ENCODE data around the gene ATOH7.
"Not testable (repeated sequence)": the region's sequence is repeated elsewhere in the genome, so short reads cannot be mapped to it uniquely, and the experiment has no call there.

The ATOH7 gene

GRCh38 chr10:68235581-68235980 is 3.7 kb upstream of the ATOH7 start:
- peak; percentile 67 for DNase-seq

GRCh38 chr10:68235111-68235510 is 3.2 kb upstream of the ATOH7 start:
- DNase-seq: no peak

GRCh38 chr10:68233046-68233445 is 1.1 kb upstream of the ATOH7 start:
- DNase-seq: no peak

GRCh38 chr10:68231106-68231816 is 652 bp downstream of the ATOH7 start:
- DNase-seq: peak; percentile 24

GRCh38 chr10:68230268-68230667 is 1.6 kb downstream of the ATOH7 start:
- DNase-seq: no peak

- no peak for DNase-seq
Measured at GRCh38 chr10:68224810-68225209, 7.1 kb downstream of the ATOH7 start.

GRCh38 chr10:68223535-68224165 is 8.3 kb downstream of the ATOH7 start:
- DNase-seq: no peak

- DNase-seq: no peak
Measured at GRCh38 chr10:68222391-68222790, 9.5 kb downstream of the ATOH7 start.

- no peak for DNase-seq
Measured at GRCh38 chr10:68221196-68221595, 10.7 kb downstream of the ATOH7 start.

- no peak for DNase-seq
Measured at GRCh38 chr10:68218786-68219185, 13.1 kb downstream of the ATOH7 start.

GRCh38 chr10:68212721-68213352 is 19.1 kb downstream of the ATOH7 start:
- DNase-seq: peak; percentile 4

- no peak for DNase-seq
Measured at GRCh38 chr10:68211669-68212068, 20.2 kb downstream of the ATOH7 start.

GRCh38 chr10:68208424-68209042 is 23.4 kb downstream of the ATOH7 start:
- peak; percentile 7 for DNase-seq

GRCh38 chr10:68202960-68203353 is 29.0 kb downstream of the ATOH7 start:
- no peak for DNase-seq

- no peak for DNase-seq
Measured at GRCh38 chr10:68196701-68197100, 35.2 kb downstream of the ATOH7 start.

GRCh38 chr10:68195776-68196175 is 36.1 kb downstream of the ATOH7 start:
- DNase-seq: not testable (repeated sequence)

GRCh38 chr10:68194290-68194689 is 37.6 kb downstream of the ATOH7 start:
- DNase-seq: no peak

GRCh38 chr10:68192113-68192512 is 39.8 kb downstream of the ATOH7 start:
- no peak for DNase-seq

GRCh38 chr10:68188835-68189234 is 43.1 kb downstream of the ATOH7 start:
- no peak for DNase-seq

GRCh38 chr10:68185085-68185484 is 46.8 kb downstream of the ATOH7 start:
- DNase-seq: no peak

GRCh38 chr10:68184546-68184945 is 47.4 kb downstream of the ATOH7 start:
- DNase-seq: no peak

Data from DMS 273 treated with DMSO at 0.1 percent for 48 hours (cell line).